GM12873 (cell line): ENCODE measurements around the gene TUB.

Experiments used
- CTCF ChIP-seq: IDR thresholded peaks from 2 replicates; pipeline ENCODE4 v1.5.1; 2012; ENCODE audit warnings: low read depth, mild to moderate bottlenecking, moderate library complexity, low read length, control low read depth; ENCODE audit not compliant: insufficient read depth; ENCODE audit errors: missing control alignments

Gene TUB

DNA sequence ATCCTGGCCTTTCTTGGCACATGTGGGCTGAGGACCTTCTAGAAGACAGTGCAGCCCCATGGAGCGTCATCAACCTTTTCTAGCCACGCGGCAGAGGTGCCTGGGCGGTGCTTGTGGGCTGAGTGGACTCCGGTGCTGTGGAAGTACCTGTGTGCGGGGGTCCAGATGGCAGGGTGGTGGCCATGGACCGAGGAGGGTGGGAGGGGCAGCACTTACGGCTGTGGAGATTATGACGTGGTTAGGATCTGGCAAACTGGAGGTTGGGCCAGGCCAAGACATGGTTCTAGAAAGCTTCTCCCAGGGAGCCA lies 2.0 kb downstream of the TUB start:
- no peak for TF ChIP-seq CTCF

GRCh38 chr11:8083871-8084281 lies 2.9 kb downstream of the TUB start:
- no peak for TF ChIP-seq CTCF

GRCh38 chr11:8084352-8084751 lies 3.3 kb downstream of the TUB start:
- no peak for TF ChIP-seq CTCF

GRCh38 chr11:8085011-8085645 lies 4.1 kb downstream of the TUB start:
- TF ChIP-seq CTCF: no peak

DNA sequence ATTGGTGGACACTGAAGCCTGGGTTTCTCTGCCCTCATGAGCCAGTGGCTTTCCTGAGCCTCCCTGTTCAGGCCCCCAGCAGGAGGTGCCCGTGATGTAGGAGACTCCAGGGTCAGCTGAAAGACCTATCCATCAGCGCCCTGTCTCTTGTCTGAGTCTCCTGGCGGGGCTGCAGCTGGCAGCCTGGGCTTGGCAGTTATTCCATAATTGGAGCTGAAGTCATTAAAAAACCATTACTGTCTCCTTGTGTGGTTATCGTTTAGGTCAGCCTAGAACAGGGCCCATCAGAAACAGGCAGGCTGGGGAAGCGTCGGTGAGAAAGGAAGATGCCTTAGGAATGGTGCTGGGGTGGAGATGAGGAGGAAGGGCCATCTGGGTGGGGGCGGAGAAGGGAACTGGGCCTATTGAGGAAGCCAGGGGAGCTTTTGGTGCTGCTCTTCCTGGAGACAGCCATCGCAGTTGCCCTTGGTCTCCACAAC lies 5.0 kb downstream of the TUB start:
- no peak for TF ChIP-seq CTCF

DNA sequence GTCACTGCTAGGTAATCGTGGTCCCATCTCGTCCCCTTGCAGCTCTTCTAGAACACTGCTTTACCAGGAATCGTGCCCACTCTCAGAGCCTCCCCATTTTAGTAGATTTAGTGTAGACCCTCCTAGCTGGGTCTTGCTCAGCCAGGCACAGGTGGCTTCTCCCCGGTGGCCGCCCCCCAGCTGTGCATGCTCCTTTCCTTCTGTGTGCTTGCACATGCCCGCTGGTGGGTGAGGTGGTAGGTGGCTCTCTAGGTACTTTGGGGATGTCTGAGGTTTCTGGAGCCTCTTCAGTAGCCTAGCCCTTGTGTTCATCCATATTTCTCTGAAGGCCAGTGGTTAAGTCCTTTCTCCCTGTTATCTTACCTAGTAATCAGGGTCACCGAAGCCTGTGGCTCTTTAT lies 5.6 kb downstream of the TUB start:
- no peak for TF ChIP-seq CTCF

- TF ChIP-seq CTCF: peak; percentile 22
These were observed 6.2 kb downstream of the TUB start for GRCh38 chr11:8087185-8087584.
